Neural cell (in vitro differentiated cells): ENCODE data around the gene EVC. TPM values are rescaled to one million over a fixed set of nuclear protein-coding genes. Genes with fewer than 3 reads are reported as not detected.

ENCODE experiments used
- H2AFZ ChIP-seq: fragments of 200-600, 300-800 bp; sonication (generic), shearing (Covaris generic); 2 replicates; pipeline ENCODE4 v1.6.0; 2014; ENCODE audit warnings: low read depth, mild to moderate bottlenecking, antibody characterized with exemption, low read length, moderate library complexity
- H3F3A ChIP-seq: fragments of 200-600 bp; shearing (Covaris generic); 2 replicates; pipeline ENCODE4 v1.6.1; 2016; ENCODE audit warnings: mild to moderate bottlenecking, moderate library complexity, mixed read lengths, antibody characterized with exemption, low read length; ENCODE audit not compliant: insufficient read depth, poor library complexity, severe bottlenecking
- H3K27ac ChIP-seq: fragments of 200-600, 300-800 bp; sonication (generic), shearing (Covaris generic); 2 replicates; pipeline ENCODE4 v1.5.1; 2014; ENCODE audit warnings: mild to moderate bottlenecking, low read length, moderate library complexity
- H3K27me3 ChIP-seq: fragments of 300-800, 200-600 bp; sonication (generic), shearing (Covaris generic); 2 replicates; pipeline ENCODE4 v1.6.0; 2014; ENCODE audit warnings: mild to moderate bottlenecking, low read depth, low read length, moderate library complexity; ENCODE audit not compliant: insufficient read depth
- H3K36me3 ChIP-seq: fragments of 300-800, 200-600 bp; sonication (generic), shearing (Covaris generic); 2 replicates; pipeline ENCODE4 v1.5.1; 2014; ENCODE audit warnings: mild to moderate bottlenecking, antibody characterized with exemption, low read length, moderate library complexity; ENCODE audit not compliant: insufficient read depth
- H3K4me2 ChIP-seq: fragments of 300-800, 200-600 bp; sonication (generic), shearing (Covaris generic); 2 replicates; pipeline ENCODE4 v1.6.0; 2014; ENCODE audit warnings: mild to moderate bottlenecking, low read length
- H3K4me3 ChIP-seq: fragments of 300-800, 200-600 bp; sonication (generic), shearing (Covaris generic); 2 replicates; pipeline ENCODE4 v1.5.1; 2014; ENCODE audit warnings: mild to moderate bottlenecking, low read length, moderate library complexity
- H3K79me2 ChIP-seq: fragments of 200-600 bp; shearing (Covaris generic); replicated peaks from 2 replicates; pipeline ENCODE4 v1.6.0; 2014; ENCODE audit warnings: mild to moderate bottlenecking, low read length, moderate library complexity; ENCODE audit not compliant: insufficient read depth
- H3K9ac ChIP-seq: fragments of 300-800, 200-600 bp; sonication (generic), shearing (Covaris generic); 2 replicates; pipeline ENCODE4 v1.6.1; 2016; ENCODE audit warnings: mild to moderate bottlenecking, low read length, mixed read lengths
- H3K9me2 ChIP-seq: fragments of 200-600 bp; shearing (Covaris generic); 2 replicates; pipeline ENCODE4 v1.6.1; 2016; ENCODE audit warnings: mild to moderate bottlenecking, low read length, mixed read lengths; ENCODE audit not compliant: insufficient read depth
- H3K9me3 ChIP-seq: fragments of 200-600, 300-800 bp; sonication (generic), shearing (Covaris generic); 2 replicates; pipeline ENCODE4 v1.6.1; 2016; ENCODE audit warnings: mild to moderate bottlenecking, mixed run types, low read length, moderate library complexity, mixed read lengths
- H4K20me1 ChIP-seq: fragments of 200-600 bp; shearing (Covaris generic); 2 replicates; pipeline ENCODE4 v1.6.1; 2016; ENCODE audit warnings: mild to moderate bottlenecking, mixed run types; ENCODE audit not compliant: insufficient read depth
- CTCF ChIP-seq: fragments of 450-650 bp; IDR thresholded peaks from 2 replicates; pipeline ENCODE4 v1.5.1; 2014; ENCODE audit warnings: antibody characterized with exemption, mild to moderate bottlenecking, moderate library complexity; ENCODE audit not compliant: poor library complexity, severe bottlenecking
- EP300 ChIP-seq: fragments of 450-650 bp; conservative IDR thresholded peaks from 2 replicates; pipeline ENCODE4 v1.6.1; 2014; ENCODE audit warnings: antibody characterized with exemption, mild to moderate bottlenecking, moderate library complexity; ENCODE audit not compliant: poor library complexity, severe bottlenecking
- EZH2 ChIP-seq: fragments of 200-600, 300-800 bp; shearing (Covaris generic), sonication (generic); IDR thresholded peaks from 2 replicates; pipeline ENCODE4 v1.6.1; 2014; ENCODE audit warnings: antibody characterized with exemption, low read length, borderline replicate concordance, mild to moderate bottlenecking; ENCODE audit not compliant: insufficient read depth, poor library complexity, severe bottlenecking
- MXI1 ChIP-seq: fragments of 450-650 bp; conservative IDR thresholded peaks from 2 replicates; pipeline ENCODE4 v1.6.1; 2014; ENCODE audit warnings: antibody characterized with exemption, mild to moderate bottlenecking; ENCODE audit not compliant: poor library complexity, severe bottlenecking
- POLR2AphosphoS5 ChIP-seq: IDR thresholded peaks from 2 replicates; pipeline ENCODE4 v1.6.1; 2012
- RAD21 ChIP-seq: fragments of 450-650 bp; conservative IDR thresholded peaks from 2 replicates; pipeline ENCODE4 v1.6.1; 2014; ENCODE audit warnings: antibody characterized with exemption, mild to moderate bottlenecking, moderate library complexity
- REST ChIP-seq: IDR thresholded peaks from 2 replicates; pipeline ENCODE4 v1.6.1; 2012; ENCODE audit warnings: borderline replicate concordance
- SMC3 ChIP-seq: fragments of 450-650 bp; conservative IDR thresholded peaks from 2 replicates; pipeline ENCODE4 v1.6.1; 2014; ENCODE audit warnings: antibody characterized with exemption, mild to moderate bottlenecking, moderate library complexity; ENCODE audit not compliant: poor library complexity
- TAF1 ChIP-seq: IDR thresholded peaks from 2 replicates; pipeline ENCODE4 v1.6.1; 2012; ENCODE audit warnings: low read depth
- polyA minus RNA-seq: library from RNA; depleted of rRNA, polyadenylated mRNA; stranded (reverse); fragments of >200 nt; gene quantifications from 2 replicates; pipeline ENCODE4 v1.2.3, GENCODE V29; 2014
- polyA plus RNA-seq: library from polyadenylated mRNA; depleted of rRNA; stranded (reverse); fragments of >200 nt; gene quantifications from 2 replicates; pipeline ENCODE4 v1.2.3, GENCODE V29; 2014

The EVC gene
- 0.48 and 0.62 TPM in 2 replicates for polyA plus RNA-seq
- polyA minus RNA-seq: 1.5 and 2.9 TPM in 2 replicates

DNA sequence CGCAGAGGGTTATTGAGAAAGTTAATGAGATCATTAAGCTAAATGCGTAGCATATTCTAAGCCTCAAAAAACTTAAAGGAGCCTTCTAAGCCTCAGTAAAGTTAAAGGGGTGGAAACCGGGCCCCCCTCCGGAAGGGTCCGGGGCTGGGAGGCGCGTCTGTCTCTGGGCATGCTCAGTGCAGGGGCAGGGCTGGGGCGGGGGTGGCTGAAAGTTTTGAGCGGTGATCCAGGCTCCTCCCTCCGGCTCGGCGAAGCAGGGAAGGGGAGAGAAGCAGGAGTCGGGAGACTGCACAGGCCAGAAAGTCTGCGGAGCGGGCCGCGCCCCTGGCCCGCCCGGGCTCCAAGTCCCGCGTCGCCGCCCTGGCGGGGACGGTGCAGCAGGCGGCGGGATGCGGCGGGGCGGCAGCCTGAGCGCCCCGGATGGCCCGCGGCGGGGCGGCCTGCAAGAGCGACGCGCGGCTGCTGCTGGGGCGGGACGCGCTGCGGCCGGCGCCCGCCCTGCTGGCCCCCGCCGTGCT lies at the start of gene EVC:
Gene EVC (plus strand): TSS at position 241 of the 518 bp plus-strand sequence. CDS start 180 bp downstream, at position 421.
- Histone ChIP-seq H3K9ac (no peak within 1 kb of the TSS), H3K79me2 (no peaks in the 10 kb centered on the region), H3K9me2 (no peaks in the 10 kb centered on the region), H2AFZ (no peak within 1 kb of the TSS), H3K4me3 (peak within 1 kb of the TSS; percentile 59), H4K20me1 (no peaks in the 10 kb centered on the region), H3K27me3 (peaks cover 51% of the 10 kb centered on the region), H3K36me3 (no peaks in the 10 kb centered on the region), H3K4me2 (no peak within 1 kb of the TSS), H3K27ac (no peak within 1 kb of the TSS), H3F3A (no peaks in the 10 kb centered on the region), H3K9me3 (no peaks in the 10 kb centered on the region)
- TF ChIP-seq REST (no peak), CTCF (no peak)

DNA sequence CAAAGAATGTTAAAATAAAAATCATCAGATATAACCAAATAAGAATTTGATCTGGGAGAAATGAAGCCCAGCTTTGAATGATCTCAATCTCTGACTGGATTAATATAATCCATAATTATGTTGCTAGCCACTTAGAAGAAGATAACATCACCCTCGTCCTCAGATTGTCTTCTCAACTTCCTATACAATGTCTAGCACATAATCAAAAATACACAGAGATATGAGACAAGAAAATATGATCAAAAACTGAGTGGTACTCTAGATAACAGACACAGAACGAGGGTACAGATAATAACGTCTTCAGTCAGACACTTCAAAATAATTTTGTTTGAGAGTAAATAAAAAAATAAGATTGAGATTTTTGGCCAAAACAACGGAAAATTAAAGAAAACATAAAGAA lies 49.8 kb upstream of the EVC start:
- H3K4me2 ChIP-seq: no peak overlapping the region
- H3K9ac ChIP-seq: no peak overlapping the region
- H3K4me3 ChIP-seq: no peak overlapping the region
- H2AFZ ChIP-seq: no peak overlapping the region
- H3F3A ChIP-seq: peaks cover 14% of the 10 kb centered on the region
- H3K27me3 ChIP-seq: no peaks in the 10 kb centered on the region
- H3K9me2 ChIP-seq: no peaks in the 10 kb centered on the region
- TF ChIP-seq MXI1 (no peak), POLR2AphosphoS5 (no peak), RAD21 (no peak), EZH2 (no peak), SMC3 (no peak), CTCF (no peak), EP300 (no peak), TAF1 (no peak), REST (no peak)
- H3K79me2 ChIP-seq: no peaks in the 10 kb centered on the region
- H4K20me1 ChIP-seq: no peaks in the 10 kb centered on the region
- peak overlapping the region; percentile 96 for H3K27ac ChIP-seq
- H3K36me3 ChIP-seq: no peaks in the 10 kb centered on the region
- no peaks in the 10 kb centered on the region for H3K9me3 ChIP-seq
